Ovary (tissue), 9 donors: ENCODE measurements around the gene ADAMTS2. TPM values are rescaled to one million over a fixed set of nuclear protein-coding genes. Genes with fewer than 3 reads are reported as not detected.

ENCODE experiments used
- DNase-seq, 5 donors: peaks; one replicate each; pipeline ENCODE4 v3.0.0-alpha.2; 2019 to 2020
- H3K27ac ChIP-seq, 2 donors: fragments of 200-600 bp; one replicate each; pipeline versions ENCODE4 v1.5.1 to v1.8.0; 2019 to 2022
- H3K27me3 ChIP-seq: fragments of 200-600 bp; one replicate; pipeline ENCODE4 v1.8.0; 2022
- H3K36me3 ChIP-seq: fragments of 200-600 bp; sonication (generic); one replicate; pipeline ENCODE4 v1.5.1; 2019
- H3K4me1 ChIP-seq: one replicate; pipeline ENCODE4 v1.8.1; 2013; ENCODE audit warnings: mild to moderate bottlenecking, moderate library complexity; ENCODE audit not compliant: insufficient read depth
- H3K4me3 ChIP-seq: fragments of 200-600 bp; sonication (generic); one replicate; pipeline ENCODE4 v1.5.1; 2017
- H3K9me3 ChIP-seq, 2 donors: fragments of 200-600 bp in 1 of 2; sonication (generic) in 1 of 2; one replicate each; pipeline versions ENCODE4 v1.5.1 to v1.8.1; 2013 to 2019; ENCODE audit warnings: mild to moderate bottlenecking in 1 of 2, moderate library complexity in 1 of 2
- CTCF ChIP-seq, 3 donors: fragments of 450-650 bp in 2 of 3; fragments of 200-600 bp in 1 of 3; IDR thresholded peaks; one replicate each; pipeline versions ENCODE4 v1.5.1 to v1.8.0; 2016 to 2022; ENCODE audit warnings: antibody characterized with exemption in 3 of 3, mild to moderate bottlenecking in 1 of 3
- EP300 ChIP-seq: sonication (generic); formaldehyde crosslinking; IDR thresholded peaks from one replicate; pipeline ENCODE4 v1.6.1; 2017; ENCODE audit warnings: antibody characterized with exemption
- POLR2A ChIP-seq: fragments of 450-650 bp; IDR thresholded peaks from one replicate; pipeline ENCODE4 v1.6.1; 2017; ENCODE audit warnings: antibody characterized with exemption, mild to moderate bottlenecking, moderate library complexity
- WGBS, 3 donors: extraction: QIAGEN DNeasy Blood & Tissue Kit in 1 of 3; methylation state at CpG; one replicate each; pipeline versions ENCODE4 v1.1.5 to v1.1.7; 2013 to 2017; 5-methylcytosine and 5-hydroxymethylcytosine counted together
- intact Hi-C, 4 donors: fragments of 100-400 bp; cut with DNase I; formaldehyde crosslinking; loops; one replicate each; pipeline versions ENCODE4 v1.11.0 to v1.15.1; 2022 to 2023
- polyA plus RNA-seq, 2 donors: library from polyadenylated mRNA; stranded (reverse); fragments of 200-250 nt in 1 of 2; fragments of 350-450 nt in 1 of 2; fragmentation: Illumina TruSeq in 1 of 2; extraction: RNeasy Lipid Tissue Mini Kit (QIAGEN cat#74804) in 1 of 2; gene quantifications; one replicate each; pipeline ENCODE4 v1.2.3, GENCODE V29; 2013 to 2014
- total RNA-seq, 7 donors: library from RNA; depleted of rRNA in 2 of 7; stranded (reverse); fragments of >200 nt in 2 of 7; fragmentation: NEBNext Ultra II Directional in 3 of 7; extraction: Animal tissue kit (Norgen Biotek cat#: 25700) in 3 of 7; gene quantifications; one replicate each; pipeline versions ENCODE4 v1.1.0 to v1.2.4, GENCODE V29; 2016 to 2023
- donor health status: DM: no; HTN: no; CAD: no; lungs with moderate emphysema.
- donor health status: DM: no; HTN: no; CAD: no.
- donor health status: Bipolar disorder and iron deficiency.
- donor health status: DM: yes; HTN: yes; CAD: no.
- donor health status: DM: no; HTN: no; CAD: no.
- donor health status: DM: yes; HTN: yes; CAD: no.

Gene ADAMTS2
- total and polyA plus RNA-seq, 9 donors, result 7.9 to 31.8 (median 11.5) TPM

GRCh38 chr5:179336871-179337795 is 8.1 kb downstream of the ADAMTS2 start:
- H3K27ac ChIP-seq, result no peak overlapping the region
- H3K4me1 ChIP-seq, result peaks cover 3% of the 10 kb centered on the region
- DNase-seq, result no peak
- intact Hi-C loops, result no loop called here
- no peak for TF ChIP-seq POLR2A
- no peak for TF ChIP-seq EP300
- TF ChIP-seq CTCF (IDR thresholded peaks at IDR 0.05), result no peak
- 86 to 87% (median 86%) methylated on average over 25 of the region's 25 CpGs for WGBS, 3 donors
- no peak overlapping the region for H3K4me3 ChIP-seq
- H3K27me3 ChIP-seq, result no peaks in the 10 kb centered on the region
- no peaks in the 10 kb centered on the region for H3K36me3 ChIP-seq
- no peaks in the 10 kb centered on the region for H3K9me3 ChIP-seq

- TF ChIP-seq POLR2A, result no peak
- no peak for TF ChIP-seq EP300
- no peak for TF ChIP-seq CTCF (IDR thresholded peaks at IDR 0.05)
- H3K27ac ChIP-seq, result no peak overlapping the region
Observed at GRCh38 chr5:179336126-179336870, 9.0 kb downstream of the ADAMTS2 start.

GRCh38 chr5:179333796-179334761 is 11.2 kb downstream of the ADAMTS2 start:
- no peaks in the 10 kb centered on the region for H3K9me3 ChIP-seq
- TF ChIP-seq POLR2A (no peak), CTCF (IDR thresholded peaks at IDR 0.05) (no peak), EP300 (no peak)
- no peak overlapping the region for H3K27ac ChIP-seq
- no peaks in the 10 kb centered on the region for H3K36me3 ChIP-seq
- no peaks in the 10 kb centered on the region for H3K4me1 ChIP-seq
- WGBS, 3 donors, result 80 to 88% (median 87%) methylated on average over 24 of the region's 24 CpGs
- no peak for DNase-seq
- H3K4me3 ChIP-seq, result no peak overlapping the region
- no peaks in the 10 kb centered on the region for H3K27me3 ChIP-seq
- intact Hi-C loops, result no loop called here

More at GRCh38 chr5:179336126-179336870, 9.0 kb downstream of the ADAMTS2 start:
- intact Hi-C loops, result no loop called here
- WGBS, 3 donors, result 83 to 93% (median 89%) methylated on average over 36 of the region's 36 CpGs
- DNase-seq, result no peak
- H3K4me1 ChIP-seq, result peaks cover 3% of the 10 kb centered on the region
- no peak overlapping the region for H3K4me3 ChIP-seq
- H3K9me3 ChIP-seq, result no peaks in the 10 kb centered on the region
- no peaks in the 10 kb centered on the region for H3K27me3 ChIP-seq
- H3K36me3 ChIP-seq, result no peaks in the 10 kb centered on the region
